ENCODE data around the gene C2.

C2 gene

GRCh38 chr6:31927242-31927862 is at the start of gene C2:
TSS of gene C2 (plus strand) at chr6:31927717. CDS start at chr6:31927753, 36 bp downstream.
- DNase-seq (ENCODE audit: low read depth, low spot score): no peak
- no peak within 1 kb of the TSS for H3K4me3 ChIP-seq (ENCODE audit: low read depth, low read length)
- TF ChIP-seq CTCF (IDR thresholded peaks at IDR 0.05; ENCODE audit: low read depth, low read length): no peak
- in situ Hi-C loops (cut with HindIII; ENCODE audit: low sequenced_read_pairs): no loop called here

- H3K4me3 ChIP-seq (ENCODE audit: low read depth, low read length): no peak overlapping the region
- in situ Hi-C loops (cut with HindIII; ENCODE audit: low sequenced_read_pairs): no loop called here
- DNase-seq (ENCODE audit: low read depth, low spot score): no peak
- TF ChIP-seq CTCF (IDR thresholded peaks at IDR 0.05; ENCODE audit: low read depth, low read length): no peak
Measured at GRCh38 chr6:31878222-31878621, 49.3 kb upstream of the C2 start.

- no peak for TF ChIP-seq CTCF (IDR thresholded peaks at IDR 0.05; ENCODE audit: low read depth, low read length)
- DNase-seq (ENCODE audit: low read depth, low spot score): no peak
- H3K4me3 ChIP-seq (ENCODE audit: low read depth, low read length): no peak within 1 kb of the TSS
- in situ Hi-C loops (cut with HindIII; ENCODE audit: low sequenced_read_pairs): no loop called here
Measured at GRCh38 chr6:31878726-31879125, 48.8 kb upstream of the C2 start, which contains the start of gene SLC44A4. TSS of gene SLC44A4 (minus strand) at chr6:31878997. CDS start at chr6:31878980, 17 bp downstream.

- in situ Hi-C loops (cut with HindIII; ENCODE audit: low sequenced_read_pairs): no loop called here
- TF ChIP-seq CTCF (IDR thresholded peaks at IDR 0.05; ENCODE audit: low read depth, low read length): no peak
- DNase-seq (ENCODE audit: low read depth, low spot score): no peak
- no peak overlapping the region for H3K4me3 ChIP-seq (ENCODE audit: low read depth, low read length)
Measured at GRCh38 chr6:31879143-31879542, 48.4 kb upstream of the C2 start.

- TF ChIP-seq CTCF (IDR thresholded peaks at IDR 0.05; ENCODE audit: low read depth, low read length): no peak
- in situ Hi-C loops (cut with HindIII; ENCODE audit: low sequenced_read_pairs): no loop called here
- DNase-seq (ENCODE audit: low read depth, low spot score): no peak
- H3K4me3 ChIP-seq (ENCODE audit: low read depth, low read length): no peak overlapping the region
Measured at GRCh38 chr6:31879901-31880300, 47.6 kb upstream of the C2 start.

GRCh38 chr6:31880616-31881015 is 46.9 kb upstream of the C2 start:
- H3K4me3 ChIP-seq (ENCODE audit: low read depth, low read length): no peak overlapping the region
- in situ Hi-C loops (cut with HindIII; ENCODE audit: low sequenced_read_pairs): no loop called here
- TF ChIP-seq CTCF (IDR thresholded peaks at IDR 0.05; ENCODE audit: low read depth, low read length): no peak
- no peak for DNase-seq (ENCODE audit: low read depth, low spot score)
